Nephron (organoid): ENCODE results near the gene TNS3.

Source experiments
- H3K27ac Mint-ChIP-seq, 3 experiments: 2 replicates each; pipeline ENCODE4 v1.8.0; 2020; ENCODE audit warnings: mixed read lengths in 3 of 3, mild to moderate bottlenecking in 2 of 3, moderate library complexity in 1 of 3
- H3K27me3 Mint-ChIP-seq: 2 replicates; pipeline ENCODE4 v1.8.0; 2021; ENCODE audit warnings: low read depth, mild to moderate bottlenecking, moderate library complexity, mixed read lengths
- H3K36me3 Mint-ChIP-seq: 2 replicates; pipeline ENCODE4 v1.8.0; 2020; ENCODE audit warnings: low read depth, mixed read lengths
- H3K4me1 Mint-ChIP-seq: 2 replicates; pipeline ENCODE4 v1.8.0; 2020; ENCODE audit warnings: mixed read lengths
- H3K4me3 Mint-ChIP-seq, 3 experiments: 2 replicates each; pipeline ENCODE4 v1.8.0; 2020; ENCODE audit warnings: mild to moderate bottlenecking in 3 of 3, mixed read lengths in 3 of 3, moderate library complexity in 2 of 3
- H3K9me3 Mint-ChIP-seq: 2 replicates; pipeline ENCODE4 v1.8.0; 2020; ENCODE audit warnings: mixed read lengths
- CTCF ChIP-seq, 3 experiments: fragments of 200-600 bp; sonication (generic); IDR thresholded peaks; one replicate each; pipeline ENCODE4 v1.5.0; 2021; ENCODE audit warnings: antibody characterized with exemption in 3 of 3; ENCODE audit not compliant: unreplicated experiment in 3 of 3

TNS3 gene

GRCh38 chr7:47389171-47389922, 192.6 kb downstream of the TNS3 start:
- H3K9me3 Mint-ChIP-seq, result no peaks in the 10 kb centered on the region
- TF ChIP-seq CTCF (IDR thresholded peaks at IDR 0.05; ENCODE audit: unreplicated experiment in 3 of 3), result no peak
- no peak overlapping the region for H3K27ac Mint-ChIP-seq
- peaks cover 7% of the 10 kb centered on the region for H3K27me3 Mint-ChIP-seq
- H3K36me3 Mint-ChIP-seq, result peaks cover 70% of the 10 kb centered on the region
- peaks cover 46% of the 10 kb centered on the region for H3K4me1 Mint-ChIP-seq
- H3K4me3 Mint-ChIP-seq, result no peak overlapping the region

GRCh38 chr7:47387506-47387905, 194.4 kb downstream of the TNS3 start:
- Mint-ChIP-seq H3K27ac (no peak overlapping the region), H3K36me3 (peaks cover 67% of the 10 kb centered on the region), H3K27me3 (peaks cover 6% of the 10 kb centered on the region), H3K4me3 (no peak overlapping the region), H3K9me3 (no peaks in the 10 kb centered on the region), H3K4me1 (peaks cover 46% of the 10 kb centered on the region)
- no peak for TF ChIP-seq CTCF (IDR thresholded peaks at IDR 0.05; ENCODE audit: unreplicated experiment in 3 of 3)

GRCh38 chr7:47386273-47386835, 195.6 kb downstream of the TNS3 start:
- Mint-ChIP-seq H3K27ac (peak overlapping the region in 1 of 3 experiments; percentile 13), H3K36me3 (peaks cover 59% of the 10 kb centered on the region), H3K27me3 (peaks cover 6% of the 10 kb centered on the region), H3K4me3 (no peak overlapping the region), H3K4me1 (peaks cover 40% of the 10 kb centered on the region), H3K9me3 (no peaks in the 10 kb centered on the region)
- TF ChIP-seq CTCF (IDR thresholded peaks at IDR 0.05; ENCODE audit: unreplicated experiment in 3 of 3), result no peak

- Mint-ChIP-seq H3K4me1 (peaks cover 47% of the 10 kb centered on the region), H3K27me3 (peaks cover 6% of the 10 kb centered on the region), H3K4me3 (no peak overlapping the region), H3K27ac (peak overlapping the region in 2 of 3 experiments; percentile 13 to 24), H3K9me3 (no peaks in the 10 kb centered on the region), H3K36me3 (peaks cover 52% of the 10 kb centered on the region)
- TF ChIP-seq CTCF (IDR thresholded peaks at IDR 0.05; ENCODE audit: unreplicated experiment in 3 of 3), result no peak
These were observed 196.3 kb downstream of the TNS3 start for GRCh38 chr7:47385536-47386125.

- peaks cover 48% of the 10 kb centered on the region for H3K36me3 Mint-ChIP-seq
- peak overlapping the region; percentile 13 to 33 (median 32) for H3K27ac Mint-ChIP-seq
- no peaks in the 10 kb centered on the region for H3K9me3 Mint-ChIP-seq
- H3K27me3 Mint-ChIP-seq, result peaks cover 6% of the 10 kb centered on the region
- no peak overlapping the region for H3K4me3 Mint-ChIP-seq
- H3K4me1 Mint-ChIP-seq, result peaks cover 52% of the 10 kb centered on the region
- TF ChIP-seq CTCF (IDR thresholded peaks at IDR 0.05; ENCODE audit: unreplicated experiment in 3 of 3), result no peak
These were observed 197.0 kb downstream of the TNS3 start for GRCh38 chr7:47384755-47385535.
